ENCODE results near the gene COG1.
"Not testable (repeated sequence)": the region's sequence is repeated elsewhere in the genome, so short reads cannot be mapped to it uniquely, and the experiment has no call there.

The COG1 gene

GRCh38 chr17:73192894-73193701 is at the start of gene COG1:
COG1 (plus strand) TSS chr17:73193055; CDS start chr17:73193070, 15 bp downstream.
- DNase-seq (ENCODE audit: low read depth) = peak; percentile 64

GRCh38 chr17:73144209-73144608 is 48.6 kb upstream of the COG1 start:
- DNase-seq (ENCODE audit: low read depth) = not testable (repeated sequence)

GRCh38 chr17:73145641-73146040 is 47.2 kb upstream of the COG1 start:
- DNase-seq (ENCODE audit: low read depth) = no peak

DNA sequence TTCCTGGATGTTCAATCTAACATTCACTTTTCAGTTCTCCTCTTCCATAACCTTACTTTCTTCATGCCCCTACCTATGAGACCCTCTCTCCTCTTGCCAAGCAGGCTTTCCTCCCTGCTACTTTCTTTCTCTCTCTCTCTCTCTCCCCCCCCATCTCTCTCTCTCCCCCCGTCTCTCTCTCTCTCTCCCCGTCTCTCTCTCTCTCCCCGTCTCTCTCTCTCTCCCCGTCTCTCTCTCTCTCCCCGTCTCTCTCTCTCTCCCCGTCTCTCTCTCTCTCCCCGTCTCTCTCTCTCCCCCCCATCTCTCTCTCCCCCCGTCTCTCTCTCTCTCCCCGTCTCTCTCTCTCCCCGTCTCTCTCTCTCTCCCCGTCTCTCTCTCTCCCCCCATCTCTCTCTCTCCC is 45.1 kb upstream of the COG1 start:
- DNase-seq (ENCODE audit: low read depth) = not testable (repeated sequence)

DNA sequence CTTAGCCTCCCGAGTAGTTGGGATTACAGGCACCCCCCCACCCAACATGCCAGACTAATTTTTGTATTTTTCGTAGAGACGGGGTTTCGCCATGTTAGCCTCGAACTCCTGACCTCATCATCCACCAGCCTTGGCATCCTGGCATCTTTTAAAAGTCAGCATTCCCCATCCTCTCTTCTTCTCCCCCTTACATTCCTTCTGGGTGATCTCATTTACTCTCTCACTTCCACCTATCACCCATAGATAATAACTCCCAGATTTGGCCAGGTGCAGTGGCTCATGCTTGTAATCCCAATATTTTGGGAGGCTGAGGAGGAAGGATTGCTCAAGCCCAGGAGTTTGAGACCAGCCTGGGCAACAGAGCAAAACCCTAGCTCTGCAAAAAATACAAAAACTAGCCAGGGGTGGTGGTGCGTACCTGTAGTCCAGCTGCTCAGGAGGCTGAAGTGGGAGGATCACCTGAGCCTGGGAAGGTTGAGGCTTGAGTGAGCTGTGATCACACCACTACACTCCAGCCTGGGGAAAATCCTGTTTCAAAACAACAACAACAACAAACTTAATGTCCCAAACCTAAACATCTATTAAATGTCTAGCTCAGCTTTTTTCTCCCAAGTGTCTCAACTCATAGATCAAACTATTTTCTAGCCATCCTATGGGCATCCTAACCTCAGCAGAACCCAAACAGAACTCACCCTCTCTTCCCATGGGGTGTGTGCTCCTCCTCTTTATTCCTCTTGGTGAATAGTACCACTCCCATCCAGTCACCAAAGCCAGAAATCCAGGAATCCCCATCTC is 44.1 kb upstream of the COG1 start:
- no peak for DNase-seq (ENCODE audit: low read depth)

DNA sequence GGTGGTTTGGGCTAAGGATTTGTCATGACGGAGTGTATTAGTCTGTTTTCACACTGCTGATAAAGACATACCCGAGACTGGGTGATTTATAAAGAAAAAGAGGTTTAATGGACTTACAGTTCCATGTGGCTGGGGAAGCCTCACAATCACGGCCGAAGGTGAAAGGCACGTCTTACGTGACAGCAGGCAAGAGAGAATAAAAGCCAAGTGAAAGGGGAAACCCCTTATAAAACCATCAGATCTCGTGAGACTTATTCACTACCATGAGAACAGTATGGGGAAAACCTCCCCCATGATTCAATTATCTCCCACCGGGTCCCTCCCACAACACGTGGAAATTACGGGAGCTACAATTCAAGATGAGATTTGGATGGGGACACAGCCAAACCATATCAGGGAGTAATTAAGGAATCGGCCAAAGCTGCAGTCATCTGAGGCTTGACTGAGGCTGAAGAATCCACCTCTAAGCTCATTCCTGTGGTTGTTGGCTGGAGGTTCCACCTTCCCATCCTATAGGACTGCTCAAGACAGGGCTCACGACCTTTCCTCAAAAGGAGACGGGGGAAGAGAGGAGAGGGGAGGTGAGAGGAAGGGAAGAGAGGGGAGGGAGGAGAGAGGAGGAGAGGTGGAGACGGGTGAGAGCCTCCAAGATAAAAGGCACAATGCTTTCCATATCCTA is 42.1 kb upstream of the COG1 start:
- DNase-seq (ENCODE audit: low read depth) = not testable (repeated sequence)

- DNase-seq (ENCODE audit: low read depth) = no peak
These were observed 40.8 kb upstream of the COG1 start for GRCh38 chr17:73151916-73152632.

DNA sequence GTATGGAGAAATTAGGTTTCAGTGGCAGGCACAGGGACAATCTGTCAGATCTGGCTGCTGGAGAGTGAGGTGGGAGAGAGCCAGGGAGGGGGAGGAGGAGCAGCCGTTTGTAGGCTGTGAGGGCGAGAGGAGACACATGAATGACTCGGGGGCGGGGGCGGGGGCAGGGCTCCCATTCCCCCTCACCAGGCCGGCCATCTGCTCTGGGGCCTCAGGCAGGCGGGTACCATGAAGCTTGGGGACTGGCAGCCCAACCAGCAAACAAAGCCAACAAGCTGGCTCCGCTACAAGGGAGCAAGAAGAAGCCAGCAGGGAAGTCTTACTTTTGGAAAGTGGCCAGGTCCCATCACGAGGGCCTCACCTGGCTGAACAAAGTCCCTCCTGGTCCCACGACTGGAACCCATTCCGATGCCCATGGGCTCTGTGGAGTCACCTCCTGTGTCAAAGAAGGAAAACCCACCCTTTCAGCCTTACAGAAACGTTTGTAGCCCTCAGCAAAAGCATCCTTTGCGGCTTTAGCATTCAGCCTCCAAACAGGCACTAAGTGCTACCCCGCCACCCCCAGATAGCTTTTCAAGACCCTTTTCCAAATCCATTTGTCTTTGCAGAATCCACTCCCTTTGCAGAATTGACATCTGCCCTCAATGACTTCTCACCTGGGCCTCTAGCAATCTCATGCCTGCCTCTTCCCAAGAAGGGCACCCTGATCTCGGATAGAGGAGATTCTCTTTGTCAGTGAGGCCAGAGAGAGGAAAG is 37.3 kb upstream of the COG1 start:
- DNase-seq (ENCODE audit: low read depth) = no peak

DNA sequence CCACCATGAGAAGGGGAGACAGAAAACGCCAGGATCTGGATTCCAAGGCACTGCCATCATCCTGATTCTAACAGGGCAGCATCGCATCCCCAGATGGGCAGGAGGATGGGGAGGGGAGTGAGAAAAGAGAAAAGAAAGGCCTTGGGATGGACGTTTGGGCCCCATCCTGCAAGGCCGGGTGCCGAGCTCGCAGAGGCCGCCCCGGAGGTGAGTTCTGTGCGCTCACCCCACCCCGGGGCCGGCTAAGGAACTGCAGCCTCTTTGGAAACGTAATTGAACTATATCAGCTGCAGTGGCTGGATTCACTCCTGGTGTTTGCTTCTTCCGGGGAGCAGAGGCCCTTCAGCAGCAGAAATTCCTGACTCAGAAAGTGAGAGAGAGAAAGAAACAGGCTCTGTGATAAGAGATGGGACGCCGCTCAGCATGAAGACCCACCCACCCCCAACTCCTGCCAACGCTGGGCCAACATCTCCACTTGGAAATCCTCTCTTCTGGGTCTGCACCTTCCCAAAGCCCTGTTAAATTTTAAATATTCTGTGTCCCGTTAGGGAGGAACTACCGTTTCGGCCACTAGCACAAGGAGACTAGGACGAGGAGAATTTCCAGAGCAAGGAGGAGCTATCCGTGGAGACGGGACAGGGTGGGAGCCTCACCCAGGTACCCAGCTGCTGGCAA is 36.6 kb upstream of the COG1 start:
- peak; percentile 34 for DNase-seq (ENCODE audit: low read depth)

DNA sequence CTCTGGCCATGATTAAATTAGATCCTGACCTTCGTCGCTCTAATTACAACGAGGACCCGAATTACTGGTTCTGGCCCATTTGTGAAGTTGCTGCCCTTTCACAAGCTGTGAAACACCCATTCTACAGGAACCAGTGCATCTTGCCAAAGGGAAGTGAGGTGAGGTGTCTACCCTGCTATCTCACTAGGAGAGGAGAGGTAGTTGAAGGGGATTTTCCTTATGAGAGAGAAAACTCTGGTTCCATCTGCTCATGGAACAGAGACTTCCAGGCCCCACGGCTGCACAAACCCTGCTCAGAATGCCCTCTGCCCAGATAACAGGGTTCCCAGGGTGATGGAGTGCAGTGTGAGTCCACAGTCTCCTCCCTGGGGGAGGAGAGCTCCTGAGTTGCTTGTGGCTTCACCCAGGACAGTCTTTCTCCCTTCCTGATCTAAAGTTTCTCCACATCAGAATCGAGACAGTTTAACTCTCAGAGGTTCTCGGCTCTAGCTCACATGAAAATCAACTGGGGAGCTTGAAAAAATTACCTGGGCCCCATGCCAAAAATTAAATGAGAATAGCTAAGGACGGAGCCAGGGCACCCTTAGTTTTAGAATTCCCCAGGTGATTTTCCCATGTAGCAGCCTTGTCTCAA is 35.9 kb upstream of the COG1 start:
- no peak for DNase-seq (ENCODE audit: low read depth)

DNA sequence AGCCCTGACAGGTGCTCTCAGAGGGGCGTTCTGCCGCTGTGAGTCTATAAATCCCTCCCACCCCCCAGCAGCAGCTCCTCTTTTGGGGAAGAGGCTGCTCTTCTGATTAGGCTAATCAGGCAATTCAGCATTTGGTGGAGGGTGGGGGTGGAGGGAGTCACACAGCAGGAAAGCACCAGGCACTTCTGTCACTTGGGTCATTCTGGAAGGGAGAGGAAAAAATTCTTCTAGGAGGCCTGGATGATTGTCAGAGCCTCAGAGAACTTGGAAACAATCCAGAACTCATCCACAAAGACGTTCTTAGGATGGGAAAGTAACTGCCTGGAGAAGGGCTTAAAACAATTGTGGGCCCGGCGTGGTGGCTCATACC is 35.3 kb upstream of the COG1 start:
- DNase-seq (ENCODE audit: low read depth) = no peak

- DNase-seq (ENCODE audit: low read depth) = no peak
These were observed 34.7 kb upstream of the COG1 start for GRCh38 chr17:73158133-73158532.

- no peak for DNase-seq (ENCODE audit: low read depth)
These were observed 31.8 kb upstream of the COG1 start for GRCh38 chr17:73160980-73161630.

- DNase-seq (ENCODE audit: low read depth) = no peak
These were observed 29.8 kb upstream of the COG1 start for GRCh38 chr17:73163043-73163442.

DNA sequence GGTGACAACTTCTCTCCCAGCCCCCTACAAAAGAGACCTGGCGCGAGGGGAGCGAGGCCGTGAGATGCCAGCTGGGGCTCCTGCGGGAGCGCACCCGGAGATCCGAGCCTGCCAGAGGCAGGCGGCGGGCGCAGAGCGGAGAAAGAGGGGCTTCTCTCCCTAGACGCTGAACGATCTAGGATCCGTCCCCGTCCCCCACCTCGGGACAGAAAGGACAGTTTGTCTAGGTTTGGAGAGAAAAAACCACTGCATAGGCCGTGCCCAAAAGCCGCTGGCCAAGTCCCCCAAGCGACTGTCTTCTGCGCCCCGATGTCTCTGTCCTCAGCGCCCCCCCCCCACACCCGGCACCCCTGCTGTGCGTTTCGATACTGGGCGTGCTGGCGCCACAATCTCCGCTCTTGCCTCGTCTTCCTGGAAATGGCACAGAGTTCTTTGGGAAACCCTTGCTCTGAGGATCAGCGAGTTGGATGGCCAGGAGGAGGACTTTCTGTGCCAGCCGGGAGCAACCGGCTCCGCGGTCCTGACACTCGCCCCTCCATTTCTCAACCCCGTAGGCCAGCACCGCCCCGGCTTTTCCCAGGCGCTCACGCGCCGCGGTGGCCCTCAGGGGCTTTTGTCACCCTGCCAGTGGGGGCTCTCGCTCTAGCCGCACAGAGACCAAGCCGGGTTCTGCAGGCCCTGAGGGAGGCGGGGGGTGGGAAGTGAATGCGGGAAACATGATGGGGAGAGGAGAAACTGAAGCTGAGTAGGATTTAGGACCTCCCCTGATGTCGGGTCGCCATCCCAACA is 27.0 kb upstream of the COG1 start:
- DNase-seq (ENCODE audit: low read depth) = no peak

- DNase-seq (ENCODE audit: low read depth) = no peak
These were observed 25.9 kb upstream of the COG1 start for GRCh38 chr17:73166731-73167581.

DNA sequence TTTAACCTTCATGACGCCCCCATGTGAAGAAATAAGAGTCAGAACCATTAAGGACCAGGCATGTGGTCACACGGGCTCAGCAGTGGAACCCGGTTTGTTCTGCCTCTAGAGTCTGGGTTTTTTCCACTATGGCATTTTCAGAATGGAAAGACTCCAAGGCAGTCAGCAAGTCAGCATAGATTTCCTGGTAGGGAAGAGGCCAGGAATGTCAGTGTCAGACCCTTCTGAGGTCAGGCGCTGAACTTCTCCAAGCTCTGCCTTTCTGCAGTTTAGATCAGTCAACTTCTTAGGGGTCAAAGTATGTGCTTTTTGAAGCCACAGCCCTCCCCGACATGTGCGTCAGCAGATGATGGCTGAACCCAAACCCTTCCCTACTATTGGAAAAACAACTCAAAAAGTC is 24.2 kb upstream of the COG1 start:
- no peak for DNase-seq (ENCODE audit: low read depth)

- DNase-seq (ENCODE audit: low read depth) = no peak
These were observed 22.5 kb upstream of the COG1 start for GRCh38 chr17:73170324-73170723.

Data from fibroblast of the conjunctiva (primary cell).